K562 (cell line): Measurements from ENCODE around the gene RNF17. TPM values are rescaled to one million over a fixed set of nuclear protein-coding genes. Genes with fewer than 3 reads are reported as not detected.

ENCODE experiments used
- ATAC-seq: fragments of 200-7000 bp; cut with Tn5 transposase; 3 replicates; pipeline ENCODE4 v1.9.1; 2020; ENCODE audit warnings: moderate library complexity
- BruUV-seq: library from RNA; stranded (reverse); fragments of 400-500 nt; replicated peaks from 2 replicates; lab custom pipeline; 2021; lab: Mats Ljungman, UMichigan
- CTCF ChIA-PET: fragments of 300-600 bp; formaldehyde crosslinking; extraction: SDS; loops from one replicate; lab custom pipeline; 2021; ENCODE audit warnings: low intra/inter-chr PET ratio; lab: Yijun Ruan, JAX
- POLR2A ChIA-PET: fragments of 300-600, 350-650 bp; sonication (Branson Sonifier 250); formaldehyde crosslinking; extraction: SDS; loops from one replicate; lab custom pipeline; 2021; ENCODE audit warnings: antibody characterized with exemption, inconsistent platforms; lab: Yijun Ruan, JAX
- DNase-seq, 4 experiments: peaks; one replicate each; pipeline versions ENCODE4 v3.0.0 to v3.0.0-alpha.2; 2011 to 2018; ENCODE audit warnings: low spot score in 3 of 4, mixed read lengths in 3 of 4; ENCODE audit errors: extremely low read depth in 1 of 4
- FAIRE-seq: peaks from 2 replicates; lab custom pipeline; 2011; peaks lifted over from hg19 to GRCh38; lab: Jason Lieb, UNC
- H2AFZ ChIP-seq: 2 replicates; pipeline ENCODE4 v1.6.0; 2011; ENCODE audit warnings: low read depth, low read length, control low read depth, inconsistent platforms
- H3K27ac ChIP-seq: fragments of 200-600 bp; 3 replicates; pipeline ENCODE4 v1.8.0; 2011; ENCODE audit warnings: low read depth, mild to moderate bottlenecking, control low read depth, inconsistent platforms, low read length, moderate library complexity, mixed read lengths; ENCODE audit errors: extremely low read depth
- H3K27me3 ChIP-seq, 2 experiments: fragments of 300-600 bp in 1 of 2; 2 replicates in 1 of 2; 3 replicates in 1 of 2; pipeline versions ENCODE4 v1.6.0 to v1.8.0; 2011; ENCODE audit warnings: inconsistent platforms in 2 of 2, low read length in 2 of 2, mild to moderate bottlenecking in 1 of 2, mixed read lengths in 1 of 2, moderate library complexity in 1 of 2; ENCODE audit not compliant: control insufficient read depth in 2 of 2, insufficient read depth in 2 of 2
- H3K36me3 ChIP-seq: fragments of 300-600 bp; 3 replicates; pipeline ENCODE4 v1.8.0; 2011; ENCODE audit warnings: mild to moderate bottlenecking, low read length, inconsistent platforms; ENCODE audit not compliant: control insufficient read depth, insufficient read depth
- H3K4me1 ChIP-seq, 2 experiments: fragments of 200-600 bp in 1 of 2; replicated peaks in 1 of 2; 2 replicates in 1 of 2; 3 replicates in 1 of 2; pipeline versions ENCODE4 v1.5.1 to v1.8.0; 2011; ENCODE audit warnings: inconsistent platforms in 2 of 2, low read length in 2 of 2, mild to moderate bottlenecking in 1 of 2, mixed read lengths in 1 of 2, moderate library complexity in 1 of 2; ENCODE audit not compliant: control insufficient read depth in 2 of 2, insufficient read depth in 2 of 2
- H3K4me2 ChIP-seq: 2 replicates; pipeline ENCODE4 v1.6.1; 2011; ENCODE audit warnings: low read length, control low read depth, inconsistent platforms, mixed read lengths; ENCODE audit not compliant: insufficient read depth
- H3K4me3 ChIP-seq: fragments of 200-600 bp; sonication (generic), shearing (Covaris generic); 2 replicates; pipeline ENCODE4 v1.5.1; 2016; ENCODE audit warnings: control low read depth, inconsistent platforms
- H3K79me2 ChIP-seq: fragments of 200-600 bp; 3 replicates; pipeline ENCODE4 v1.8.0; 2011; ENCODE audit warnings: low read length, inconsistent platforms; ENCODE audit not compliant: control insufficient read depth, insufficient read depth
- H3K9ac ChIP-seq, 2 experiments: 2 replicates each; pipeline versions ENCODE4 v1.6.0 to v1.6.1; 2011; ENCODE audit warnings: low read depth in 2 of 2, low read length in 2 of 2, control low read depth in 1 of 2, inconsistent platforms in 1 of 2, mild to moderate bottlenecking in 1 of 2, mixed read lengths in 1 of 2; ENCODE audit not compliant: insufficient read depth in 1 of 2
- H3K9me1 ChIP-seq: one replicate; pipeline ENCODE4 v1.6.0; 2011; ENCODE audit warnings: inconsistent platforms, mild to moderate bottlenecking, low read length, moderate library complexity; ENCODE audit not compliant: control insufficient read depth, insufficient read depth
- H3K9me3 ChIP-seq: replicated peaks from 2 replicates; pipeline ENCODE4 v1.5.1; 2011; ENCODE audit warnings: low read depth, low read length, inconsistent platforms; ENCODE audit not compliant: control insufficient read depth, insufficient read depth
- H4K20me1 ChIP-seq: replicated peaks from 2 replicates; pipeline ENCODE4 v1.6.1; 2011; ENCODE audit warnings: low read length, inconsistent platforms, mixed read lengths; ENCODE audit not compliant: control insufficient read depth, insufficient read depth
- EP400 ChIP-seq: fragments of 450-650 bp; IDR thresholded peaks from 2 replicates; pipeline ENCODE4 v1.6.1; 2017; ENCODE audit warnings: antibody characterized with exemption, mild to moderate bottlenecking, moderate library complexity
- ERF ChIP-seq: fragments of 450-650 bp; formaldehyde crosslinking; IDR thresholded peaks from 2 replicates; pipeline ENCODE4 v1.4.0; 2020; ENCODE audit warnings: mild to moderate bottlenecking, mixed read lengths
- EWSR1 ChIP-seq: fragments of 450-650 bp; IDR thresholded peaks from 2 replicates; pipeline ENCODE4 v1.6.1; 2018; ENCODE audit warnings: borderline replicate concordance, mild to moderate bottlenecking, low read depth, moderate library complexity; ENCODE audit not compliant: partially characterized antibody
- HMGN3 ChIP-seq: IDR thresholded peaks from 2 replicates; pipeline ENCODE4 v1.6.1; 2011; ENCODE audit warnings: borderline replicate concordance, low read depth, mild to moderate bottlenecking, mixed read lengths, low read length; ENCODE audit not compliant: insufficient read length; ENCODE audit errors: extremely low read depth
- IFI16 ChIP-seq: fragments of 250-450 bp; sonication (Bioruptor Pico); IDR thresholded peaks from 2 replicates; pipeline ENCODE4 v2.1.2; 2022; ENCODE audit warnings: mild to moderate bottlenecking, inconsistent platforms
- IRF2 ChIP-seq: sonication (generic); formaldehyde crosslinking; IDR thresholded peaks from 2 replicates; pipeline ENCODE4 v1.8.1; 2022; ENCODE audit warnings: mild to moderate bottlenecking, missing genetic modification reagents
- MBD1 ChIP-seq: fragments of 250-450 bp; sonication (Bioruptor Pico); IDR thresholded peaks from 2 replicates; pipeline ENCODE4 v1.8.0; 2022; ENCODE audit warnings: inconsistent platforms
- PKNOX1 ChIP-seq: fragments of 450-650 bp; IDR thresholded peaks from 2 replicates; pipeline ENCODE4 v1.6.1; 2016
- RBFOX2 ChIP-seq: fragments of 200-400 bp; formaldehyde crosslinking; IDR thresholded peaks from 2 replicates; pipeline ENCODE4 v1.6.1; 2017; ENCODE audit warnings: low read depth, mild to moderate bottlenecking, low read length, moderate library complexity
- TCF7 ChIP-seq: sonication (generic); IDR thresholded peaks from 2 replicates; pipeline ENCODE4 v1.6.1; 2016; ENCODE audit warnings: antibody characterized with exemption, borderline replicate concordance
- VEZF1 ChIP-seq: fragments of 200-800 bp; sonication (Bioruptor generic); IDR thresholded peaks from 2 replicates; pipeline ENCODE4 v1.6.1; 2017; ENCODE audit warnings: missing genetic modification characterization, missing compliant biosample characterization
- ZNF253 ChIP-seq: fragments of 250-450 bp; sonication (Bioruptor Pico); conservative IDR thresholded peaks from 2 replicates; pipeline ENCODE4 v1.6.1; 2021; ENCODE audit warnings: mild to moderate bottlenecking
- WGBS: fragments of 100-300 bp; shearing (Covaris generic); methylation state at CpG from one replicate; pipeline ENCODE4 v1.1.6; 2016; ENCODE audit warnings: low coverage, mixed read lengths; ENCODE audit not compliant: insufficient coverage; ENCODE audit errors: missing lambda C conversion rate; 5-methylcytosine and 5-hydroxymethylcytosine counted together
- in situ Hi-C: fragments of 300-500 bp; cut with MboI; formaldehyde crosslinking; loops from 4 replicates; pipeline ENCODE4 v1.15.0; 2018; ENCODE audit warnings: inconsistent platforms, mixed read lengths
- intact Hi-C: fragments of 100-400 bp; cut with micrococcal nuclease; formaldehyde crosslinking; loops from 2 replicates; pipeline ENCODE4 v1.14.2; 2022
- polyA plus RNA-seq, 8 experiments: library from polyadenylated mRNA; depleted of rRNA in 4 of 8; stranded (reverse) in 5 of 8; unstranded in 3 of 8; fragments of >200 nt; fragmentation: Nextera tagmentation in 2 of 8; fragmentation: Illumina TruSeq in 1 of 8; extraction: Ambion mirVana in 2 of 8; extraction: Trizol in 1 of 8; gene quantifications; 2 replicates each; pipeline versions ENCODE4 v1.2.1 to v1.2.3, GENCODE V29; 2011 to 2014; ENCODE audit warnings: inconsistent platforms in 1 of 8, missing spikeins in 1 of 8
- total RNA-seq, 7 experiments: library from RNA; depleted of rRNA in 6 of 7; stranded (reverse); fragments of >200 nt in 6 of 7; fragmentation: Illumina TruSeq in 2 of 7; extraction: Trizol in 2 of 7; gene quantifications; 2 replicates each; pipeline versions ENCODE4 v1.2.1 to v1.2.3, GENCODE V29; 2011 to 2021; ENCODE audit warnings: low replicate concordance in 1 of 7

Gene RNF17
- total and polyA plus RNA-seq, 9 of the 15 experiments (the other 6 are each of a cell fraction or from before 2014, with no cell fraction given), result 0.11 to 0.90 (median 0.58) TPM

GRCh38 chr13:24925318-24926231 is 161.6 kb downstream of the RNF17 start:
- Histone ChIP-seq H4K20me1 (no peaks in the 10 kb centered on the region), H3K9me3 (no peaks in the 10 kb centered on the region), H3K27me3 (no peaks in the 10 kb centered on the region), H3K79me2 (peaks cover 20% of the 10 kb centered on the region), H3K9ac (no peak overlapping the region), H3K27ac (no peak overlapping the region), H3K36me3 (peaks cover 2% of the 10 kb centered on the region; the same call in 1 of the 3 replicates)
- DNase-seq (no peak), FAIRE-seq (no peak)
- in situ Hi-C loops, result no loop called here
- intact Hi-C loops, result no loop called here
- CTCF ChIA-PET, result no interaction called here
- 65% methylated on average over 15 of the region's 15 CpGs for WGBS
- TF ChIP-seq ERF (no peak), MBD1 (no peak), TCF7 (no peak), ZNF253 (CRISPR knock-in tag) (no peak), PKNOX1 (no peak), RBFOX2 (no peak), HMGN3 (no peak), IRF2 (CRISPR knock-in tag) (no peak), EWSR1 (no peak), VEZF1 (no peak), EP400 (no peak), IFI16 (CRISPR knock-in tag) (no peak)
- TF ChIP-seq, all 486 proteins: peak for 0
- H3K4me2 ChIP-seq, result no peak overlapping the region
- H2AFZ ChIP-seq, result no peak overlapping the region; the same call in 1 of the 2 replicates
- H3K4me1 ChIP-seq, result no peaks in the 10 kb centered on the region; a peak in 3 of 5 replicates
- no peak overlapping the region for H3K4me3 ChIP-seq
- POLR2A ChIA-PET, result interaction anchor here (2.1 kb wide), 1 partner anchor 8 kb away, joined by 9 read pairs; no protein-coding TSS in a partner anchor
- no TSS peak for BruUV-seq
- no peaks in the 10 kb centered on the region for H3K9me1 ChIP-seq
- ATAC-seq, result no peak
